ENCODE measurements around the gene CASP3. TPM values are rescaled to one million over a fixed set of nuclear protein-coding genes. Genes with fewer than 3 reads are reported as not detected.

The CASP3 gene
- total RNA-seq, 1 experiment from 2014 or later, result 107 TPM

DNA sequence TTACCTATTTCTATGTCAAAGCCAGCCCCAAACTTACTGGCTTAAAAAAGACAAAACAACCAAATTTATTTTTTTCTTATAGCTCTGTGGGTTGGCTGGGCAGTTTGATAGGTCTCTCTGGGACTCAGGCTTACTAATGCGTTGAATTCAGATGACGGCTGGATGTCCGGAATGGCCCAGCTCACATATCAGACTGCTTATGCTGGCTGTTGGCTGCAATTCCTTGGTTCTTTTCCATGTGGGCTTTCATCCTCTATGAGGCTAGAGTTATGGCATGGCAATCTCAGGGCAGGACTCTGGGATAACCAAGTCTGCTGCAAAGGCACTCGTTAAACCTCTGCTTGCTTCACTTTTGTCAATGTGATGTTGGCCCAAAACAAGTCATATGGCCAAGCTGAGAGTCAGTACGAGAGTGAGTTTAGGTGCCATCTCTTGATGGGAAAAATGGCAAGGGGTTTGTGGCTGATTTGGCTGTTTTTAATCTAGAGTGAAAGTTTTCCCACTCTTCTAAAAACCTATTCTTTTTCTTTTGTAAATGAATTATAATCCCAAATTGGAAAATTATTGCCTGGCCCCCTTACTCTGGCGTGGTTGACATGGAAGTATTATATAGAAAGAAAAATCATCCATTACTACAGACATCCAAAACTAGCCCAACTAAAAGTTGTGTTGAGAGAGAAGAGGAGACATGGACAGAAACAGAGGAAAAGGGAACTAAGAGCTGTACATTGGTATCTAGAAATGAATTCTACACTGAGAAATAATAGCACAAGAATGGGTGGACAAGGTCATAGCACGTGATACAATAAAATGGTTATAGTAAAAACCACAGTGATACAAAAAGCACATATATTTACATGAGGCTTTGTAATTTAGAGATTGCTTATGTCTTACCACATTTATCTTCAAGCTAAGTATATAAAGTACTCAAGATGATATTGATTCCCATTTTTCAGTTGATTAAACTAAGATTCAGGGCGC, 6.9 kb upstream of the CASP3 start:
- H3K27ac ChIP-seq (ENCODE audit: insufficient read length, low read depth, low read length), result no peak overlapping the region
- H3K4me1 Mint-ChIP-seq, result peaks cover 15 to 16% of the 10 kb centered on the region in 2 experiments
- H4K91ac ChIP-seq (ENCODE audit: insufficient read length, low read depth, low read length), result no peak overlapping the region
- no peak overlapping the region for H2BK20ac ChIP-seq (ENCODE audit: low read depth, low read length, poor library complexity, severe bottlenecking)
- H3K18ac ChIP-seq (ENCODE audit: insufficient read length, low read depth, low read length), result no peak overlapping the region
- no peak overlapping the region for H2AFZ ChIP-seq (ENCODE audit: low read length)
- H2BK120ac ChIP-seq (ENCODE audit: low read depth, low read length, poor library complexity, severe bottlenecking), result no peak overlapping the region
- H3K9me3 Mint-ChIP-seq, result no peaks in the 10 kb centered on the region
- H3K4me1 ChIP-seq (ENCODE audit: insufficient read depth, low read length), result no peaks in the 10 kb centered on the region
- H3K36me3 Mint-ChIP-seq (ENCODE audit: insufficient read depth in 1 of 3, low read depth in 3 of 3), result peaks cover 0 to 4% (median 3%) of the 10 kb centered on the region in 3 experiments; a peak in 5 of 7 replicates
- no peak overlapping the region for H2BK12ac ChIP-seq (ENCODE audit: insufficient read length, low read depth, low read length)
- no peak overlapping the region for H4K8ac ChIP-seq (replicated peaks; ENCODE audit: insufficient read length, low read depth, low read length)
- no peaks in the 10 kb centered on the region for H3K79me1 ChIP-seq (ENCODE audit: insufficient read depth, low read depth, low read length, poor library complexity, severe bottlenecking)
- TF ChIP-seq, protein P1, sequence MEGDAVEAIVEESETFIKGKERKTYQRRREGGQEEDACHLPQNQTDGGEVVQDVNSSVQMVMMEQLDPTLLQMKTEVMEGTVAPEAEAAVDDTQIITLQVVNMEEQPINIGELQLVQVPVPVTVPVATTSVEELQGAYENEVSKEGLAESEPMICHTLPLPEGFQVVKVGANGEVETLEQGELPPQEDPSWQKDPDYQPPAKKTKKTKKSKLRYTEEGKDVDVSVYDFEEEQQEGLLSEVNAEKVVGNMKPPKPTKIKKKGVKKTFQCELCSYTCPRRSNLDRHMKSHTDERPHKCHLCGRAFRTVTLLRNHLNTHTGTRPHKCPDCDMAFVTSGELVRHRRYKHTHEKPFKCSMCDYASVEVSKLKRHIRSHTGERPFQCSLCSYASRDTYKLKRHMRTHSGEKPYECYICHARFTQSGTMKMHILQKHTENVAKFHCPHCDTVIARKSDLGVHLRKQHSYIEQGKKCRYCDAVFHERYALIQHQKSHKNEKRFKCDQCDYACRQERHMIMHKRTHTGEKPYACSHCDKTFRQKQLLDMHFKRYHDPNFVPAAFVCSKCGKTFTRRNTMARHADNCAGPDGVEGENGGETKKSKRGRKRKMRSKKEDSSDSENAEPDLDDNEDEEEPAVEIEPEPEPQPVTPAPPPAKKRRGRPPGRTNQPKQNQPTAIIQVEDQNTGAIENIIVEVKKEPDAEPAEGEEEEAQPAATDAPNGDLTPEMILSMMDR (conservative IDR thresholded peaks at IDR 0.05), result no peak
- no peak overlapping the region for H3K23ac ChIP-seq (ENCODE audit: insufficient read length, low read depth, low read length)
- no peak overlapping the region for H3K9ac ChIP-seq (ENCODE audit: extremely low read depth, insufficient read length, low read length)
- no peaks in the 10 kb centered on the region for H3K9me3 ChIP-seq (ENCODE audit: control insufficient read depth, low read depth, low read length)
- no peak overlapping the region for H3K27ac Mint-ChIP-seq
- H3K14ac ChIP-seq (ENCODE audit: insufficient read depth, low read length), result no peak overlapping the region
- no peaks in the 10 kb centered on the region for H3K79me2 ChIP-seq (ENCODE audit: insufficient read depth, low read length)
- no peak overlapping the region for H4K5ac ChIP-seq (ENCODE audit: insufficient read length, low read depth, low read length)
- DNase-seq, result no peak
- no peak overlapping the region; the same call in 1 of the 2 replicates for H2BK15ac ChIP-seq (ENCODE audit: low read depth, low read length)
- no peak overlapping the region for H3T11ph ChIP-seq (ENCODE audit: low read length)
- WGBS (ENCODE audit: extremely low coverage, insufficient read length, low lambda C conversion rate), result no CpG with 5 or more reads among the region's 8 CpGs
- H3K4ac ChIP-seq (ENCODE audit: low read depth, low read length), result no peak overlapping the region
- no peak overlapping the region for H3K4me3 Mint-ChIP-seq
- no peaks in the 10 kb centered on the region for H4K20me1 ChIP-seq (ENCODE audit: control insufficient read depth, insufficient read depth, insufficient read length)
- H3K27me3 ChIP-seq (ENCODE audit: insufficient read depth, low read length), result no peaks in the 10 kb centered on the region
- H2AK5ac ChIP-seq (ENCODE audit: insufficient read length, low read length), result no peak overlapping the region
- no peak overlapping the region for H3K4me2 ChIP-seq (ENCODE audit: insufficient read depth, insufficient read length, low read length)
- no peak overlapping the region for H2BK5ac ChIP-seq (ENCODE audit: insufficient read length, low read length)
- H3K23me2 ChIP-seq (ENCODE audit: insufficient read length, low read depth, low read length, poor library complexity, severe bottlenecking), result no peaks in the 10 kb centered on the region
- H3K27me3 Mint-ChIP-seq (ENCODE audit: low read depth), result no peaks in the 10 kb centered on the region
- H3K56ac ChIP-seq (ENCODE audit: insufficient read length, low read depth, low read length), result no peak overlapping the region

Data from H9 (cell line).